WERI-Rb-1 (cell line): ENCODE measurements around the gene AAK1.

Experiments used
- DNase-seq: peaks from one replicate; pipeline ENCODE4 v3.0.0-alpha.2; 2020
- H3K27ac ChIP-seq: fragments of 250-450 bp; sonication (Bioruptor Pico); 2 replicates; pipeline ENCODE4 v1.5.1; 2020; ENCODE audit warnings: mild to moderate bottlenecking, moderate library complexity
- H3K27me3 ChIP-seq: fragments of 250-450 bp; sonication (Bioruptor Pico); 2 replicates; pipeline ENCODE4 v1.5.1; 2021; ENCODE audit warnings: mild to moderate bottlenecking, low read depth, moderate library complexity; ENCODE audit not compliant: insufficient read depth, severe bottlenecking
- H3K36me3 ChIP-seq: fragments of 250-450 bp; sonication (Bioruptor Pico); 2 replicates; pipeline ENCODE4 v1.5.1; 2020; ENCODE audit warnings: mild to moderate bottlenecking, moderate library complexity
- H3K4me3 ChIP-seq: 2 replicates; pipeline ENCODE4 v1.5.1; 2011; ENCODE audit warnings: low read depth, mild to moderate bottlenecking, control low read depth, low read length
- H3K9me3 ChIP-seq: fragments of 250-450 bp; sonication (Bioruptor Pico); 2 replicates; pipeline ENCODE4 v1.5.1; 2021; ENCODE audit warnings: mild to moderate bottlenecking, moderate library complexity; ENCODE audit not compliant: severe bottlenecking
- TF ChIP-seq, protein P1 (sequence below): IDR thresholded peaks from 2 replicates; pipeline ENCODE4 v1.5.1; 2011; ENCODE audit warnings: low read depth, mild to moderate bottlenecking, control low read depth, inconsistent platforms, low read length

The AAK1 gene

DNA sequence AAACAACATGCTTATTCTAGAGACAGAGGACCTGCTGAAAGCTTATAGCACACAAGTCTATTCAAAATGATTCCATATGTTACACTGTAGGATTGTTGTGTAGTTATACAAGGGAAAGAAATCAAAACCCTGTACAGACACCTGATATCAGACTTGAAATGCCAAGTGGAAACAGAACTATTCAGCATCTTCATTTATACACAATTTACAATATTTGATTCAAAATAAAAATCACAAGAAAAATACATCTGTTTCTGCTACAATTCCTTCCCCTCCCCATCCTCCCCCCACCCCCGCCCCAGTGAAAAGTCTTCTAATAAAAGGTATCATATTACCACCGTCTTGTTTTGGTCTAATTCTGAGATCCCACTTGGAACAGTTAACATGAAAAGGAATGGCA lies 168.9 kb downstream of the AAK1 start:
- H3K36me3 ChIP-seq: no peaks in the 10 kb centered on the region
- DNase-seq: no peak
- no peaks in the 10 kb centered on the region for H3K9me3 ChIP-seq
- H3K27ac ChIP-seq: no peak overlapping the region
- H3K27me3 ChIP-seq: no peaks in the 10 kb centered on the region
- TF ChIP-seq, protein P1, sequence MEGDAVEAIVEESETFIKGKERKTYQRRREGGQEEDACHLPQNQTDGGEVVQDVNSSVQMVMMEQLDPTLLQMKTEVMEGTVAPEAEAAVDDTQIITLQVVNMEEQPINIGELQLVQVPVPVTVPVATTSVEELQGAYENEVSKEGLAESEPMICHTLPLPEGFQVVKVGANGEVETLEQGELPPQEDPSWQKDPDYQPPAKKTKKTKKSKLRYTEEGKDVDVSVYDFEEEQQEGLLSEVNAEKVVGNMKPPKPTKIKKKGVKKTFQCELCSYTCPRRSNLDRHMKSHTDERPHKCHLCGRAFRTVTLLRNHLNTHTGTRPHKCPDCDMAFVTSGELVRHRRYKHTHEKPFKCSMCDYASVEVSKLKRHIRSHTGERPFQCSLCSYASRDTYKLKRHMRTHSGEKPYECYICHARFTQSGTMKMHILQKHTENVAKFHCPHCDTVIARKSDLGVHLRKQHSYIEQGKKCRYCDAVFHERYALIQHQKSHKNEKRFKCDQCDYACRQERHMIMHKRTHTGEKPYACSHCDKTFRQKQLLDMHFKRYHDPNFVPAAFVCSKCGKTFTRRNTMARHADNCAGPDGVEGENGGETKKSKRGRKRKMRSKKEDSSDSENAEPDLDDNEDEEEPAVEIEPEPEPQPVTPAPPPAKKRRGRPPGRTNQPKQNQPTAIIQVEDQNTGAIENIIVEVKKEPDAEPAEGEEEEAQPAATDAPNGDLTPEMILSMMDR: no peak
- H3K4me3 ChIP-seq: no peak overlapping the region

DNA sequence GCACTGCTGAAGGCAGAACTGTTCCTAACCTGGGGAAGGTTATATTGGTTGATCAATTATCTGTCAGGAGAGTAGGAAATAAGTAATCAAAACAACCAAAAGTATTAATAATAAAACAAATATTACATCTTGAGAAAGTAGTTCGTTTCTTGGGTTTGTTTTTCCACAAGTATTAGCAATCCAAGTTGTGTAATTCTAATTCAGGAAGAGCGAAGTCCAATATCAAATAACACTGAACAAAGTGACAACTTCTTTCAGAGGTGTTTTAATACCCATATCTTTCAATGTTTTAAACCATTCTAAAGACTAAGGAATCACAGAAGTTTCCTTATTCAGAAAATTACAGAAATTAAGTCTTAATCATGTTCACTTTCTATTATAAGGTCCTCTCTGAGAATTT lies 171.7 kb downstream of the AAK1 start:
- DNase-seq: no peak
- TF ChIP-seq, protein P1: no peak
- no peaks in the 10 kb centered on the region for H3K36me3 ChIP-seq
- no peak overlapping the region for H3K4me3 ChIP-seq
- H3K9me3 ChIP-seq: no peaks in the 10 kb centered on the region
- H3K27me3 ChIP-seq: no peaks in the 10 kb centered on the region
- no peak overlapping the region for H3K27ac ChIP-seq

DNA sequence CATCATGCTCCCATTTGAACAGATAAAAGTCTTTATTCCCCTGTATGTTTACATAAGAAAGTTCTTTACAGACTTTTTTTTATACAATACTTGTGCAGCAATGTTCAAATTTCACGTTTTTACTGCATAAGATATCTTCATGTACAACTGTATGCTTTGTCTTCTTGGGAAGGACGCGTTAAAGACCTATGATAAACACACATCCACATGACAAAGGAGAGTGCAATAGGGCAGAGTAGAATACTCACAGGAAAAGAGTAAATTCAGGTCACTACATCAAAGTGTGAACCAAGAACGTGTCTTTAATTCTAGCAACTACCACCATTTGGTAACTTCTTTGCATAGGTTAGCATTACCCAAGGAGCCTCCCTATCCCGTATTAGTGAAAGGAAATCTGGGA lies 172.6 kb downstream of the AAK1 start:
- no peak overlapping the region for H3K27ac ChIP-seq
- H3K36me3 ChIP-seq: peaks cover 4% of the 10 kb centered on the region; the same call in 1 of the 2 replicates
- no peaks in the 10 kb centered on the region for H3K27me3 ChIP-seq
- H3K9me3 ChIP-seq: no peaks in the 10 kb centered on the region
- H3K4me3 ChIP-seq: no peak overlapping the region
- no peak for DNase-seq
- TF ChIP-seq, protein P1: no peak

DNA sequence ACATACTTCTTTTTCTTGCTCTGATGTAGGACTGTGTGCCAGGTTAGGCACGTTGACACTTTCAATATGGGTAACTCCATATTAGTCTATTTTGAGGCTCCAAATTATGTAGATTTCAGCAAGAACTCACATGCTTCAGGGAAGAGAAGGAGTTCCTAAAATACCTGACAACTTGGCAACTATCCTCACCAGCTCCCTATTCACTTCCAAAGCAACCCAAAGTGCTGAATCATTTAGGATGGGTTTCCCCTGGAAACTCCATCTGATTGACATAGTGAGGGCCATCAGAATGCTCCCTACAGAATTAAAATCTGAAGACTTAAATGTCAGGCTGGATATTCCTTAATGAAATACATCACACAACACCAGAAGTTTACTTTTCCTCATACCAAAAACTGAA lies 173.8 kb downstream of the AAK1 start:
- H3K9me3 ChIP-seq: no peaks in the 10 kb centered on the region
- DNase-seq: no peak

DNA sequence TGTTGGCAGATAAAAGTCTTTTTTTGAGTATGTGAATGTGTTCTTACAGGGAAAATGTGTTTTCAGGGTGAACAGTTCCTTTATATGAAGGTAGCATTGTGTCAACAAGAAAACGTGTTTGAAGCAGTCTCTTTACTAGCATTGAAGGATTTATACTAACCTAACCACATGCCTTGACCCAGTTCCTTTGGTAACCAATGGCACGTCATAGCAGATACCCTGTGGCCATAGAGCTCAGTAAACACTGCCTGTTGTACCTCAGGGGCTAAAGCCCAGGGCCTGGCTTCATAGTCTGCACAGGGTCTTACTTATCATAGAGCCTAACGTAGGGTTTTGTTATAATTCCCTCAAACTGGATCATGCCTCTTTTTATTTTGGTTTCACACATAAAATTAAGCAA lies 174.2 kb downstream of the AAK1 start:
- Histone ChIP-seq H3K9me3 (no peaks in the 10 kb centered on the region), H3K27me3 (no peaks in the 10 kb centered on the region), H3K36me3 (peaks cover 4% of the 10 kb centered on the region; the same call in 1 of the 2 replicates), H3K27ac (no peak overlapping the region), H3K4me3 (no peak overlapping the region)
- DNase-seq: no peak
- TF ChIP-seq, protein P1: no peak

More for the DNA sequence above, 173.8 kb downstream of the AAK1 start:
- Histone ChIP-seq H3K4me3 (no peak overlapping the region), H3K36me3 (peaks cover 4% of the 10 kb centered on the region; the same call in 1 of the 2 replicates), H3K27me3 (no peaks in the 10 kb centered on the region), H3K27ac (no peak overlapping the region)
- TF ChIP-seq, protein P1: no peak

DNA sequence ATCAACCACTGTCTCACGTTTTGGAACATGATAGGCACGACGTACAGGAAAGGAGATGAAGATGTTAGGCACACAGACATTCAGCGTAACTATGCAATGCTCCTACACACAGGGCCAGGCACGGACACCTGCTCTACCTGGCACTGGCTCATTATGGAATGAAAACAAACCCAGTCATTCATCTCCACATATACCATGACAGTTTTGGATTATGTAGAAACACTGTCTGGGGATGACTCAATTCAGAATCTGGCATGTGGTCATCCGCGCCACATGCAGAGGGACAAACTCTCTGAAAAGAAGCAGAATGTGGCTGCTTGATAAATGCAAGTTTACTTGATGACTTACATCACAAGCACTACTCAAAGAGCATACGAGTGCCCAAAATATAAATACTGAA lies 176.8 kb downstream of the AAK1 start:
- Histone ChIP-seq H3K4me3 (no peak overlapping the region), H3K36me3 (peaks cover 4% of the 10 kb centered on the region; the same call in 1 of the 2 replicates), H3K27ac (no peak overlapping the region), H3K9me3 (no peaks in the 10 kb centered on the region), H3K27me3 (no peaks in the 10 kb centered on the region)
- no peak for DNase-seq
- TF ChIP-seq, protein P1: no peak
